ENCODE results near the gene COL7A1.

Gene COL7A1

DNA sequence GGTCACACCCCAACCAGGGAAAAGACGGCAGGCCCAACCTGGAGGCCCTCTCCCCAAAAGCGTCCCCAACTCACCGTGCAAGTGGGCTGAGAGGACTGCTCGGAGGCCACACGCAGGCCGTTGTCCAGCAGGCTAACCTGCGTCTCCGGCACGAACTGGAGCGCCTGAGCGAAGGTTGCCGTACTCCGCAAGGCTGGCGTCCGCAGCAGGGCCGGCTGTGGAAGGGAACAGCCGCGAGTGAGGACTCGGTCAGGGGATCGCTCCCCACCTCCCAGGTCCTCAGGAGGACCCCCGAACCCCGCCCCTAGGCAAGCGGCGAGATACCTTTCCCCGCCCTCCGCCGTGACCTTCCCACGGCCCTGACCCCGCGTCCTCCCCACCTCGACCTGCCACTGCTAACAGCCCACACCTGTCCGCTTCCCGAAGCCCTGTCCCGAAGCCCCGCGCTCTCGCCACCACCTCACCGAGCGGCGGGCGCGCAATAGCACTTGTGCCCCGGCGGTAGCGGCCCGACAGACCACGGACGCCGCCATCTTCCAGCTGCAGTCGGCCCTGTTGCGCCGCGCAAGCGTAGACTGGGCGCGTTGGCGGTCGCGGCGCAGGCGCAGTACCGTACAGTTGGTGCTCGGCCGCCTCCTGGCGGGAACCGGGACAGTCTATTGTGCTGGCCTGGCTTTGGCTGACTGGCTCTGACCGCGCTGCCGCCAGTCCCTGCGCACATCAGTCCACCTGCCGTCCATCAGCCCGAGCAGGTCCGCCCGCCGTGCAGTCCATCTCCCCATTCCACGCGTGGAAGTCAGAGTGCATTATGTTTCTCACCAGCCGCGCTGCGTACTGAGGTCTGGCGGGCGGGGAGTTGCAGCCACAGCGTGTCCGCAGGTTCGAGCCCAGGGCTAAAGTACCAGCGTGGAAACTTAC, 14.2 kb upstream of the COL7A1 start, which contains the start of gene UQCRC1:
Gene UQCRC1 (minus strand): TSS at position 559 of the 918 bp plus-strand sequence. CDS start 26 bp downstream, at position 533.
- Histone ChIP-seq H3K36me3 (ENCODE audit: control insufficient read depth, insufficient read depth, low read length) (peaks cover 16% of the 10 kb centered on the region), H3K27ac (ENCODE audit: low read depth, low read length) (peak within 1 kb of the TSS; percentile 89), H3K27me3 (ENCODE audit: control insufficient read depth, insufficient read depth, low read length) (no peaks in the 10 kb centered on the region), H3K9ac (ENCODE audit: low read length) (peak within 1 kb of the TSS; percentile 92), H3K4me3 (ENCODE audit: low read length) (peak within 1 kb of the TSS; percentile 96), H3K4me1 (ENCODE audit: control insufficient read depth, insufficient read depth, low read length) (peaks cover 8% of the 10 kb centered on the region)

GRCh38 chr3:48607519-48607918, 12.4 kb upstream of the COL7A1 start:
- Histone ChIP-seq H3K36me3 (ENCODE audit: control insufficient read depth, insufficient read depth, low read length) (peaks cover 33% of the 10 kb centered on the region), H3K27ac (ENCODE audit: low read depth, low read length) (no peak overlapping the region), H3K27me3 (ENCODE audit: control insufficient read depth, insufficient read depth, low read length) (no peaks in the 10 kb centered on the region), H3K4me3 (ENCODE audit: low read length) (no peak overlapping the region), H3K4me1 (ENCODE audit: control insufficient read depth, insufficient read depth, low read length) (peaks cover 8% of the 10 kb centered on the region), H3K9ac (ENCODE audit: low read length) (no peak overlapping the region)

GRCh38 chr3:48601622-48601994, 6.5 kb upstream of the COL7A1 start:
- Histone ChIP-seq H3K4me1 (ENCODE audit: control insufficient read depth, insufficient read depth, low read length) (peaks cover 15% of the 10 kb centered on the region), H3K36me3 (ENCODE audit: control insufficient read depth, insufficient read depth, low read length) (peaks cover 71% of the 10 kb centered on the region), H3K4me3 (ENCODE audit: low read length) (no peak overlapping the region), H3K27ac (ENCODE audit: low read depth, low read length) (no peak overlapping the region), H3K9ac (ENCODE audit: low read length) (no peak overlapping the region), H3K27me3 (ENCODE audit: control insufficient read depth, insufficient read depth, low read length) (no peaks in the 10 kb centered on the region)

GRCh38 chr3:48600711-48601621, 5.8 kb upstream of the COL7A1 start:
- Histone ChIP-seq H3K4me1 (ENCODE audit: control insufficient read depth, insufficient read depth, low read length) (peaks cover 15% of the 10 kb centered on the region), H3K27ac (ENCODE audit: low read depth, low read length) (no peak overlapping the region), H3K9ac (ENCODE audit: low read length) (no peak overlapping the region), H3K4me3 (ENCODE audit: low read length) (no peak overlapping the region), H3K27me3 (ENCODE audit: control insufficient read depth, insufficient read depth, low read length) (no peaks in the 10 kb centered on the region), H3K36me3 (ENCODE audit: control insufficient read depth, insufficient read depth, low read length) (peaks cover 71% of the 10 kb centered on the region)

DNA sequence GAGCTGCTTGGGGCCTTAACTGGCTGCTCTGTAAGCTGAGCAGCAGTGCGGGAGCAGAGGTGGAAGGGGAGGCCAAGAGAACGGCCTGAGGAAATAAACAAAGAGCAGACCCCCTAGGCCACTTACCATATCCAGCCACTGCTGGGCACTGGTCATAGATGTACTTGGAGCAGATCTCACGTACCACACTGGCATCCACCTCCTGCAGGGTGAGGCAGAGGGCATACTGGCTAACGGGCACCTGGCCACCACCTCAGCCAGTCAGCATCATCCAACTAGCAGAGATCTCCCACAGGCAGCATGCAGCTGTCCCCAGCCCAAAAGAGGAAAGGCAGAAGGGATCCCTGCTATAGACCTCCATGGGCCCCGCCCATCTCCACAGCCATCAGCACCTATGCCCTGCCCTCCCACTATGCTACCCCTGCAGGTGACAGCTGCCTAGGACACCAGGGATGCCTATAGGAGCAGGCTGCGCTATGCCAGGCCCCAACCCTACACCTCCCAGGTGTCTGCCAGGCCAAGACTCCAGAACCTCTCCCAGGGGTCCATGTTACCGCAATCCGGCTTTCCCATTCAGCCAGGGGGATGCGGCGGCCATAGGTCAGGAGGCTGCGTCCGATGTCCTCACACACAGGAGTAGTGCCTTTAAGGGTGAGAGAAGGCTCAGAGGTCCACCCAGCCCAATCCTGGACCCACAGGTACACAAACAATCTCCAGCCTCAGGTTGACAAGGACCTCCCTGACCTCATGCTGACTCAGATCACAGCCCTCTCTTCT, 4.6 kb upstream of the COL7A1 start:
- Histone ChIP-seq H3K4me1 (ENCODE audit: control insufficient read depth, insufficient read depth, low read length) (peaks cover 19% of the 10 kb centered on the region), H3K9ac (ENCODE audit: low read length) (no peak overlapping the region), H3K27ac (ENCODE audit: low read depth, low read length) (peak overlapping the region; percentile 72)

GRCh38 chr3:48599077-48599501, 4.0 kb upstream of the COL7A1 start:
- H3K36me3 ChIP-seq (ENCODE audit: control insufficient read depth, insufficient read depth, low read length): peaks cover 52% of the 10 kb centered on the region
- no peak overlapping the region for H3K9ac ChIP-seq (ENCODE audit: low read length)
- peaks cover 22% of the 10 kb centered on the region for H3K4me1 ChIP-seq (ENCODE audit: control insufficient read depth, insufficient read depth, low read length)
- no peak overlapping the region for H3K4me3 ChIP-seq (ENCODE audit: low read length)
- H3K27ac ChIP-seq (ENCODE audit: low read depth, low read length): peak overlapping the region; percentile 72
- H3K27me3 ChIP-seq (ENCODE audit: control insufficient read depth, insufficient read depth, low read length): no peaks in the 10 kb centered on the region

More for the DNA sequence above, 4.6 kb upstream of the COL7A1 start:
- H3K4me3 ChIP-seq (ENCODE audit: low read length): no peak overlapping the region
- H3K36me3 ChIP-seq (ENCODE audit: control insufficient read depth, insufficient read depth, low read length): peaks cover 58% of the 10 kb centered on the region
- H3K27me3 ChIP-seq (ENCODE audit: control insufficient read depth, insufficient read depth, low read length): no peaks in the 10 kb centered on the region

DNA sequence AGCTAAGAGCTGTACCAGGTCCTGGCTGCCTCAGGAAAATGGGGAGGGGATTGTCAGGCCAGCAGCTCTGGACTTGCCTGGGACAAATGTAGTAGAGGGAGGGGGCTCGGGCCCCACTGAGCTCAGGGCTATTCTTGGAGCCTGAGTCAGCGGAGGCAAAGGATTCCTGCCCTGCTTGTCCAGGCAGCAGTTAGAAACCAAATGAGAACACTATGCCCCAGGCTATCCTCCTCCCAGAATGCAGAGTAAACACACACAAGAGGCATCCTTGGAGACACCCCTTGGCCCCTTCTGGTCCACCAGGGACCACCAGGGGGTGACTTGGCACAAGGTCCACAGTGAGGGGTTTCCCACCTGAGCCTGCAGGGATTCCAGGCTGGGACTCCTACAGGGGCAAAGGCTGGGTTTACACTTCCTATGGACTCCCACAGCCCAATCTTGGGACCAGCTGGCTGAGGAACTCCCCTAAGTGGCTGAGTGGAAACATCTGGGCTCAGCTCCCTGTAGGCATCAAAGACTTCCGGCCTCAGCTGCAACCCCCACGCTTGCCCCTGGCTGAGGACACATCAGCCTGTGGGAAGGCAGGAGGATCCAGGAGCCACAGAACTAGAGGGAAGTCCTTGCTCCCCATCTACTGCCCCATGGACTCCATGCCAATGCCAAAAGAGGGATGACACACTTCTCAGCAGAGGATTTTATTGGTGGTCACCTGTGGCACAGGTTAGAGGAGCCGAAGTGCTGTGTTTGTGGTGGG, 3.4 kb upstream of the COL7A1 start:
- H3K4me1 ChIP-seq (ENCODE audit: control insufficient read depth, insufficient read depth, low read length): peaks cover 22% of the 10 kb centered on the region
- H3K36me3 ChIP-seq (ENCODE audit: control insufficient read depth, insufficient read depth, low read length): peaks cover 47% of the 10 kb centered on the region
- H3K9ac ChIP-seq (ENCODE audit: low read length): no peak overlapping the region
- no peak overlapping the region for H3K4me3 ChIP-seq (ENCODE audit: low read length)
- H3K27me3 ChIP-seq (ENCODE audit: control insufficient read depth, insufficient read depth, low read length): peaks cover under 1% of the 10 kb centered on the region
- peak overlapping the region; percentile 72 for H3K27ac ChIP-seq (ENCODE audit: low read depth, low read length)

DNA sequence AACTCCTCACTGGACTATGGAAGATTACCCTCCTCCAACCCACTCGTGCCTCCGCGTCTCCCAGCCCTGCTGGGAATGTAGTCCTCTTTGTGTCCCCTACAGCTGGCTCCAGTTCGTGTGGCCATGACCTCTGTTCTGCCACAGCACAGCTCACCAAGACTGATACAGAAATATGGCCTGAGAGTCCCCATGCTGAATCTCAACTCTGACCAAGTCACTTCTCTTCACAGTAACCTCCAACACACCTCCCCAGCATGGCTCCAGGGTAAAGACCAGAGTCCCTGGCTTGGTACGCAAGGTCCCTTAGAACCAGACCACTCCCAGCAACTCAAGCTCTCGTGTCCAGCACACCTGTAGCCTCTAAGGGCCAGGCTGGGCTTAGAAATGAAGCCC, 2.3 kb upstream of the COL7A1 start:
- Histone ChIP-seq H3K36me3 (ENCODE audit: control insufficient read depth, insufficient read depth, low read length) (peaks cover 36% of the 10 kb centered on the region), H3K4me3 (ENCODE audit: low read length) (no peak overlapping the region), H3K4me1 (ENCODE audit: control insufficient read depth, insufficient read depth, low read length) (peaks cover 22% of the 10 kb centered on the region), H3K27me3 (ENCODE audit: control insufficient read depth, insufficient read depth, low read length) (peaks cover 4% of the 10 kb centered on the region), H3K9ac (ENCODE audit: low read length) (no peak overlapping the region), H3K27ac (ENCODE audit: low read depth, low read length) (peak overlapping the region; percentile 69)

- H3K36me3 ChIP-seq (ENCODE audit: control insufficient read depth, insufficient read depth, low read length): peaks cover 34% of the 10 kb centered on the region
- H3K27me3 ChIP-seq (ENCODE audit: control insufficient read depth, insufficient read depth, low read length): peaks cover 4% of the 10 kb centered on the region
- H3K4me1 ChIP-seq (ENCODE audit: control insufficient read depth, insufficient read depth, low read length): peaks cover 22% of the 10 kb centered on the region
- no peak overlapping the region for H3K4me3 ChIP-seq (ENCODE audit: low read length)
- H3K9ac ChIP-seq (ENCODE audit: low read length): no peak overlapping the region
- no peak overlapping the region for H3K27ac ChIP-seq (ENCODE audit: low read depth, low read length)
These were observed 1.7 kb upstream of the COL7A1 start for GRCh38 chr3:48596676-48597407.

GRCh38 chr3:48596157-48596556, 1.0 kb upstream of the COL7A1 start:
- no peak overlapping the region for H3K4me3 ChIP-seq (ENCODE audit: low read length)
- no peak overlapping the region for H3K27ac ChIP-seq (ENCODE audit: low read depth, low read length)
- H3K9ac ChIP-seq (ENCODE audit: low read length): no peak overlapping the region
- H3K36me3 ChIP-seq (ENCODE audit: control insufficient read depth, insufficient read depth, low read length): peaks cover 28% of the 10 kb centered on the region
- peaks cover 22% of the 10 kb centered on the region for H3K4me1 ChIP-seq (ENCODE audit: control insufficient read depth, insufficient read depth, low read length)
- H3K27me3 ChIP-seq (ENCODE audit: control insufficient read depth, insufficient read depth, low read length): peaks cover 4% of the 10 kb centered on the region
